H1 (cell line): ENCODE data around the gene SCN2A.

ENCODE experiments used
- HDAC6 ChIP-seq: IDR thresholded peaks from one replicate; pipeline ENCODE4 v1.7.1; 2012; ENCODE audit warnings: low read depth, mild to moderate bottlenecking, inconsistent platforms, low read length, moderate library complexity
- RXRA ChIP-seq: IDR thresholded peaks from 2 replicates; pipeline ENCODE4 v1.6.1; 2011; ENCODE audit warnings: low read depth, mild to moderate bottlenecking, low read length, moderate library complexity; ENCODE audit not compliant: insufficient read depth
- SIX5 ChIP-seq: IDR thresholded peaks from 2 replicates; pipeline ENCODE4 v1.6.1; 2011; ENCODE audit warnings: mild to moderate bottlenecking, low read depth, low read length
- TF ChIP-seq, protein P1 (sequence below), 3 experiments: IDR thresholded peaks; 1 replicate in 2 of 3; 2 replicates in 1 of 3; pipeline versions ENCODE4 v1.5.1 to v1.6.1; 2011; ENCODE audit warnings: low read length in 3 of 3, mild to moderate bottlenecking in 3 of 3, inconsistent platforms in 2 of 3, low read depth in 1 of 3, moderate library complexity in 1 of 3; ENCODE audit not compliant: insufficient read depth in 1 of 3; ENCODE audit errors: control extremely low read depth in 1 of 3

DNA sequence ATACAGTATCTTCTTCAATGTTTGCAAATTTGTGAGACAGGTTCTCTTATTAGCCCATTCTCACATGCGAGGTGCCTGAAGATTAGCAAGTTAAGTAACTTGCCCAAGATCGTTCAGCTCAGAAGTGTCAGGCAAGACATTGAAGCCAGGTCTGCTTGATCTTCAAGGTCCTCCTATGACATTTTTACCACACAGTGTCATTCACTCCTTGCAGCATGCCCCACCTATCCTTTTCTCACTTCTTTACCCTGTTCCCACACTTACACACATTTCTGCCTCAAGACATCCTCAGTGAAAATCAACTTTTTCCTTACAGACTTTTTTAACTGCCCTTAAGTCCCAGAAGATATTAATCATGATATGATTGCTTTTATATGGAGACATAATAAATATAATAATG is 73.8 kb downstream of the SCN2A start:
- TF ChIP-seq, protein P1, sequence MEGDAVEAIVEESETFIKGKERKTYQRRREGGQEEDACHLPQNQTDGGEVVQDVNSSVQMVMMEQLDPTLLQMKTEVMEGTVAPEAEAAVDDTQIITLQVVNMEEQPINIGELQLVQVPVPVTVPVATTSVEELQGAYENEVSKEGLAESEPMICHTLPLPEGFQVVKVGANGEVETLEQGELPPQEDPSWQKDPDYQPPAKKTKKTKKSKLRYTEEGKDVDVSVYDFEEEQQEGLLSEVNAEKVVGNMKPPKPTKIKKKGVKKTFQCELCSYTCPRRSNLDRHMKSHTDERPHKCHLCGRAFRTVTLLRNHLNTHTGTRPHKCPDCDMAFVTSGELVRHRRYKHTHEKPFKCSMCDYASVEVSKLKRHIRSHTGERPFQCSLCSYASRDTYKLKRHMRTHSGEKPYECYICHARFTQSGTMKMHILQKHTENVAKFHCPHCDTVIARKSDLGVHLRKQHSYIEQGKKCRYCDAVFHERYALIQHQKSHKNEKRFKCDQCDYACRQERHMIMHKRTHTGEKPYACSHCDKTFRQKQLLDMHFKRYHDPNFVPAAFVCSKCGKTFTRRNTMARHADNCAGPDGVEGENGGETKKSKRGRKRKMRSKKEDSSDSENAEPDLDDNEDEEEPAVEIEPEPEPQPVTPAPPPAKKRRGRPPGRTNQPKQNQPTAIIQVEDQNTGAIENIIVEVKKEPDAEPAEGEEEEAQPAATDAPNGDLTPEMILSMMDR (IDR thresholded peaks at IDR 0.05; ENCODE audit: control extremely low read depth in 1 of 3, insufficient read depth in 1 of 3, low read depth in 1 of 3, low read length in 3 of 3): no peak
- TF ChIP-seq SIX5 (no peak), RXRA (no peak), HDAC6 (no peak)
